ENCODE results near the gene ZNF324. TPM values are rescaled to one million over a fixed set of nuclear protein-coding genes. Genes with fewer than 3 reads are reported as not detected.

The ZNF324 gene
- total RNA-seq, 1 experiment from 2014 or later, result 11.3 TPM

GRCh38 chr19:58498316-58499020 lies 31.6 kb downstream of the ZNF324 start:
- Histone ChIP-seq H4K20me1 (ENCODE audit: insufficient read depth) (no peaks in the 10 kb centered on the region), H3K4me2 (ENCODE audit: low read length) (peak overlapping the region; percentile 88), H3K79me2 (ENCODE audit: insufficient read depth, low read length) (peaks cover 17% of the 10 kb centered on the region), H3K4me1 (ENCODE audit: control insufficient read depth in 1 of 2, insufficient read depth in 2 of 2, low read length in 2 of 2) (peaks cover 10 to 22% of the 10 kb centered on the region in 2 experiments; a peak in 3 of 4 replicates), H3K27ac (ENCODE audit: low read depth, low read length) (peak overlapping the region; percentile 52), H3K9ac (ENCODE audit: low read length) (peak overlapping the region; percentile 86), H3K27me3 (ENCODE audit: insufficient read depth, low read length) (no peaks in the 10 kb centered on the region), H3K9me2 (ENCODE audit: insufficient read depth) (no peaks in the 10 kb centered on the region), H3K36me3 (ENCODE audit: control insufficient read depth in 1 of 2, insufficient read depth in 2 of 2, low read length in 2 of 2) (no peaks in the 10 kb centered on the region), H2AFZ (ENCODE audit: low read depth, low read length, poor library complexity, severe bottlenecking) (no peak overlapping the region), H3K9me3 (ENCODE audit: control insufficient read depth in 1 of 2, insufficient read depth in 1 of 2, low read depth in 1 of 2, low read length in 2 of 2) (no peaks in the 10 kb centered on the region), H3K4me3 (replicated peaks in 1 of 2; ENCODE audit: low read depth in 1 of 2, low read length in 2 of 2) (peak overlapping the region; percentile 62 to 83)
- TF ChIP-seq, protein P1, sequence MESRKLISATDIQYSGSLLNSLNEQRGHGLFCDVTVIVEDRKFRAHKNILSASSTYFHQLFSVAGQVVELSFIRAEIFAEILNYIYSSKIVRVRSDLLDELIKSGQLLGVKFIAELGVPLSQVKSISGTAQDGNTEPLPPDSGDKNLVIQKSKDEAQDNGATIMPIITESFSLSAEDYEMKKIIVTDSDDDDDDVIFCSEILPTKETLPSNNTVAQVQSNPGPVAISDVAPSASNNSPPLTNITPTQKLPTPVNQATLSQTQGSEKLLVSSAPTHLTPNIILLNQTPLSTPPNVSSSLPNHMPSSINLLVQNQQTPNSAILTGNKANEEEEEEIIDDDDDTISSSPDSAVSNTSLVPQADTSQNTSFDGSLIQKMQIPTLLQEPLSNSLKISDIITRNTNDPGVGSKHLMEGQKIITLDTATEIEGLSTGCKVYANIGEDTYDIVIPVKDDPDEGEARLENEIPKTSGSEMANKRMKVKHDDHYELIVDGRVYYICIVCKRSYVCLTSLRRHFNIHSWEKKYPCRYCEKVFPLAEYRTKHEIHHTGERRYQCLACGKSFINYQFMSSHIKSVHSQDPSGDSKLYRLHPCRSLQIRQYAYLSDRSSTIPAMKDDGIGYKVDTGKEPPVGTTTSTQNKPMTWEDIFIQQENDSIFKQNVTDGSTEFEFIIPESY (IDR thresholded peaks at IDR 0.05; ENCODE audit: extremely low read depth, insufficient replicate concordance, low read length), result no peak
- TF ChIP-seq FOSL1 (IDR thresholded peaks at IDR 0.05; ENCODE audit: low read depth), result no peak
- no peak for TF ChIP-seq EZH2 (IDR thresholded peaks at IDR 0.05)
- no peak for TF ChIP-seq EZH2phosphoT487 (IDR thresholded peaks at IDR 0.05; ENCODE audit: borderline replicate concordance)
- no peak for TF ChIP-seq CTCF (IDR thresholded peaks at IDR 0.05 in 2 of 3, conservative IDR thresholded peaks at IDR 0.05 in 1 of 3; ENCODE audit: borderline replicate concordance in 1 of 3, insufficient read depth in 1 of 3, low read depth in 2 of 3, low read length in 2 of 3)
- TF ChIP-seq ELF1 (IDR thresholded peaks at IDR 0.05; ENCODE audit: borderline replicate concordance, low read depth), result no peak
- TF ChIP-seq JUND (IDR thresholded peaks at IDR 0.05), result no peak
- no peak for TF ChIP-seq POLR2A (IDR thresholded peaks at IDR 0.05; ENCODE audit: borderline replicate concordance, extremely low read depth, insufficient read depth, insufficient read length)
- TF ChIP-seq RAD21 (IDR thresholded peaks at IDR 0.05; ENCODE audit: low read depth), result no peak
- TF ChIP-seq ZFX (IDR thresholded peaks at IDR 0.05), result no peak
- no peak for TF ChIP-seq EGR1 (IDR thresholded peaks at IDR 0.05; ENCODE audit: low read depth)
- TF ChIP-seq SRF (IDR thresholded peaks at IDR 0.05; ENCODE audit: low read depth), result no peak
- RAD21 ChIA-PET (ENCODE audit: low non-redundant PET in 1 of 2, low total read pairs in 2 of 2, uncharacterized antibody in 2 of 2, unreplicated experiment in 2 of 2), result no interaction called here
- POLR2A ChIA-PET, result no interaction called here
- ATAC-seq, result no peak
- DNase-seq (ENCODE audit: low read depth, low spot score), result no peak
- BruUV-seq (replicated peaks), result TSS peak; percentile 77
- CTCF ChIA-PET, result interaction anchor here (1.8 to 1.9 kb wide), 2 partner anchors 16 to 21 kb away, joined by 3 to 6 read pairs; partner anchors contain the start of gene ZBTB45
- intact Hi-C loops (cut with micrococcal nuclease), result no loop called here

All from HCT116 (cell line).